HCT116 (cell line): ENCODE data around the gene ARID1A. TPM values are rescaled to one million over a fixed set of nuclear protein-coding genes. Genes with fewer than 3 reads are reported as not detected.

Experiments
- ATAC-seq: fragments of 200-7000 bp; cut with Tn5 transposase; 2 replicates; pipeline ENCODE4 v1.9.1; 2020; ENCODE audit warnings: mild to moderate bottlenecking, moderate library complexity
- Bru-seq: library from RNA; stranded (reverse); fragments of 400-500 nt; gene quantifications from one replicate; lab custom pipeline; 2021; lab: Mats Ljungman, UMichigan
- BruChase-seq, 2 experiments: library from RNA; stranded (reverse); fragments of 400-500 nt; gene quantifications; one replicate each; lab custom pipeline; 2021; lab: Mats Ljungman, UMichigan
- BruUV-seq: library from RNA; stranded (reverse); fragments of 400-500 nt; replicated peaks from 2 replicates; lab custom pipeline; 2021; lab: Mats Ljungman, UMichigan
- CTCF ChIA-PET: fragments of 300-600 bp; sonication (Branson Sonifier 250); formaldehyde crosslinking; loops from one replicate; lab custom pipeline; 2021; ENCODE audit warnings: antibody characterized with exemption; lab: Charles Lee
- POLR2A ChIA-PET: fragments of 300-600, 350-600 bp; sonication (Branson Sonifier 250); formaldehyde crosslinking; loops from one replicate; lab custom pipeline; 2021; ENCODE audit warnings: antibody characterized with exemption; lab: Charles Lee
- RAD21 ChIA-PET, 2 experiments: fragments of 300-600 bp; sonication (Branson Sonifier 250); formaldehyde crosslinking; loops; one replicate each; lab custom pipeline; 2023; ENCODE audit warnings: low total read pairs in 2 of 2; ENCODE audit not compliant: uncharacterized antibody in 2 of 2, unreplicated experiment in 2 of 2, low non-redundant PET in 1 of 2; lab: Charles Lee
- DNase-seq: peaks from one replicate; pipeline ENCODE4 v3.0.0-alpha.2; 2010; ENCODE audit warnings: low read depth, low spot score
- H2AFZ ChIP-seq: fragments of 200-600 bp; shearing (Covaris generic), sonication (generic); 2 replicates; pipeline ENCODE4 v1.6.1; 2017; ENCODE audit warnings: low read depth, mixed run types, mixed read lengths, antibody characterized with exemption, low read length; ENCODE audit not compliant: poor library complexity, severe bottlenecking
- H3K27ac ChIP-seq: 2 replicates; pipeline ENCODE4 v1.5.1; 2012; ENCODE audit warnings: low read depth, low read length
- H3K27me3 ChIP-seq: fragments of 200-600 bp; sonication (generic); 2 replicates; pipeline ENCODE4 v1.6.1; 2016; ENCODE audit warnings: mixed run types, low read length, mixed read lengths; ENCODE audit not compliant: insufficient read depth
- H3K36me3 ChIP-seq, 2 experiments: fragments of 200-500 bp in 1 of 2; fragments of 200-600 bp in 1 of 2; sonication (Bioruptor generic) in 1 of 2; sonication (generic) in 1 of 2; 2 replicates each; pipeline versions ENCODE4 v1.5.1 to v1.6.1; 2014 to 2016; ENCODE audit warnings: low read length in 2 of 2, inconsistent platforms in 1 of 2, mixed read lengths in 1 of 2, mixed run types in 1 of 2; ENCODE audit not compliant: insufficient read depth in 2 of 2, control insufficient read depth in 1 of 2
- H3K4me1 ChIP-seq, 2 experiments: fragments of 200-600 bp in 1 of 2; sonication (generic) in 1 of 2; 2 replicates each; pipeline versions ENCODE4 v1.5.1 to v1.6.1; 2012 to 2017; ENCODE audit warnings: low read length in 2 of 2, inconsistent platforms in 1 of 2, mild to moderate bottlenecking in 1 of 2, mixed read lengths in 1 of 2, mixed run types in 1 of 2, moderate library complexity in 1 of 2; ENCODE audit not compliant: insufficient read depth in 2 of 2, control insufficient read depth in 1 of 2
- H3K4me2 ChIP-seq: fragments of 200-600 bp; sonication (generic); 2 replicates; pipeline ENCODE4 v1.6.1; 2017; ENCODE audit warnings: mixed run types, low read length, mixed read lengths
- H3K4me3 ChIP-seq, 2 experiments: fragments of 200-600 bp in 1 of 2; sonication (generic) in 1 of 2; replicated peaks in 1 of 2; 2 replicates each; pipeline ENCODE4 v1.5.1; 2011 to 2016; ENCODE audit warnings: low read length in 2 of 2, control low read depth in 1 of 2, low read depth in 1 of 2, mild to moderate bottlenecking in 1 of 2, mixed read lengths in 1 of 2, mixed run types in 1 of 2
- H3K79me2 ChIP-seq: fragments of 200-600 bp; sonication (generic); 2 replicates; pipeline ENCODE4 v1.6.1; 2017; ENCODE audit warnings: mild to moderate bottlenecking, mixed run types, low read length, moderate library complexity, mixed read lengths; ENCODE audit not compliant: insufficient read depth
- H3K9ac ChIP-seq: fragments of 200-600 bp; sonication (generic); 2 replicates; pipeline ENCODE4 v1.6.1; 2016; ENCODE audit warnings: low read length, mixed read lengths
- H3K9me2 ChIP-seq: fragments of 200-600 bp; sonication (generic), shearing (Covaris generic); 2 replicates; pipeline ENCODE4 v1.6.1; 2017; ENCODE audit warnings: mixed run types, mild to moderate bottlenecking, moderate library complexity; ENCODE audit not compliant: insufficient read depth
- H3K9me3 ChIP-seq, 2 experiments: fragments of 200-500 bp in 1 of 2; fragments of 200-600 bp in 1 of 2; sonication (Bioruptor generic) in 1 of 2; sonication (generic) in 1 of 2; 2 replicates each; pipeline ENCODE4 v1.6.1; 2014 to 2017; ENCODE audit warnings: low read length in 2 of 2, mixed read lengths in 2 of 2, inconsistent platforms in 1 of 2, low read depth in 1 of 2, mild to moderate bottlenecking in 1 of 2, mixed run types in 1 of 2, moderate library complexity in 1 of 2; ENCODE audit not compliant: control insufficient read depth in 1 of 2, insufficient read depth in 1 of 2
- H4K20me1 ChIP-seq: fragments of 200-600 bp; sonication (generic), shearing (Covaris generic); 2 replicates; pipeline ENCODE4 v1.6.1; 2017; ENCODE audit warnings: mixed run types, mild to moderate bottlenecking, moderate library complexity; ENCODE audit not compliant: insufficient read depth
- CEBPB ChIP-seq: IDR thresholded peaks from 2 replicates; pipeline ENCODE4 v1.6.1; 2012; ENCODE audit warnings: low read depth
- EGR1 ChIP-seq: IDR thresholded peaks from 2 replicates; pipeline ENCODE4 v1.6.1; 2012; ENCODE audit warnings: low read depth
- EZH2 ChIP-seq: fragments of 200-600 bp; sonication (generic); IDR thresholded peaks from 2 replicates; pipeline ENCODE4 v1.6.1; 2017; ENCODE audit warnings: antibody characterized with exemption, mixed run types
- JUND ChIP-seq: IDR thresholded peaks from 2 replicates; pipeline ENCODE4 v1.6.1; 2012
- POLR2AphosphoS5 ChIP-seq: IDR thresholded peaks from 2 replicates; pipeline ENCODE4 v1.6.1; 2011; ENCODE audit warnings: mild to moderate bottlenecking, low read depth, low read length, moderate library complexity
- SP1 ChIP-seq: IDR thresholded peaks from 2 replicates; pipeline ENCODE4 v1.6.1; 2012; ENCODE audit warnings: low read depth
- TCF7L2 ChIP-seq: IDR thresholded peaks from 2 replicates; pipeline ENCODE4 v1.7.0; 2011; ENCODE audit warnings: borderline replicate concordance, inconsistent platforms; ENCODE audit not compliant: insufficient read depth, insufficient read length; ENCODE audit errors: extremely low read depth
- YY1 ChIP-seq: IDR thresholded peaks from 2 replicates; pipeline ENCODE4 v1.6.1; 2011; ENCODE audit warnings: low read length, low read depth, moderate library complexity, mild to moderate bottlenecking; ENCODE audit not compliant: insufficient replicate concordance; ENCODE audit errors: extremely low read depth
- ZFX ChIP-seq: fragments of 450-650 bp; IDR thresholded peaks from 2 replicates; pipeline ENCODE4 v1.6.1; 2017
- intact Hi-C: fragments of 100-400 bp; cut with micrococcal nuclease; formaldehyde crosslinking; loops from 2 replicates; pipeline ENCODE4 v1.10.0; 2022
- long read RNA-seq: library from polyadenylated mRNA; unstranded; transcript quantifications from one replicate; pipeline ENCODE4 v2.0.0, GENCODE V29; 2021; ENCODE audit not compliant: unreplicated experiment
- polyA plus RNA-seq: library from polyadenylated mRNA; unstranded; fragments of >200 nt; gene quantifications from 2 replicates; pipeline ENCODE4 v1.2.1, GENCODE V29; 2012; ENCODE audit warnings: missing spikeins
- total RNA-seq: library from RNA; stranded (reverse); gene quantifications from one replicate; pipeline ENCODE4 v1.2.1, GENCODE V29; 2021; ENCODE audit not compliant: unreplicated experiment
- TF ChIP-seq, protein P1 (sequence below), 3 experiments: fragments of 200-600 bp in 1 of 3; sonication (generic) in 1 of 3; IDR thresholded peaks in 2 of 3; conservative IDR thresholded peaks in 1 of 3; 2 replicates each; pipeline ENCODE4 v1.5.1; 2012 to 2017; ENCODE audit warnings: low read depth in 2 of 3, low read length in 2 of 3, antibody characterized with exemption in 1 of 3, borderline replicate concordance in 1 of 3, control low read depth in 1 of 3, mild to moderate bottlenecking in 1 of 3, mixed read lengths in 1 of 3, mixed run types in 1 of 3, moderate library complexity in 1 of 3; ENCODE audit not compliant: insufficient read depth in 1 of 3
- TF ChIP-seq, protein P2 (sequence below): IDR thresholded peaks from 2 replicates; pipeline ENCODE4 v1.6.1; 2011; ENCODE audit warnings: mild to moderate bottlenecking, low read length, moderate library complexity; ENCODE audit not compliant: insufficient replicate concordance; ENCODE audit errors: extremely low read depth

Gene ARID1A
- total RNA-seq (62.8 TPM), Bru-seq, nascent RNA (percentile 94 among the genes with signal in this experiment), BruChase-seq, experiment 1, labeled RNA remaining after a 6-hour chase (percentile 85 among the genes with signal in this experiment), BruChase-seq, experiment 2, labeled RNA remaining after a 2-hour chase (percentile 92 among the genes with signal in this experiment)
- 55.1 and 56.3 TPM in 2 replicates for polyA plus RNA-seq
- long read RNA-seq, transcript ARID1A-217 (1 exons, 3,046 nt): major isoform, 28 of 77 reads
- long read RNA-seq, partial matches to known transcripts: 47 of 77 reads
- long read RNA-seq, other reads (novel, unspliced or antisense): 2 of 77 reads

DNA sequence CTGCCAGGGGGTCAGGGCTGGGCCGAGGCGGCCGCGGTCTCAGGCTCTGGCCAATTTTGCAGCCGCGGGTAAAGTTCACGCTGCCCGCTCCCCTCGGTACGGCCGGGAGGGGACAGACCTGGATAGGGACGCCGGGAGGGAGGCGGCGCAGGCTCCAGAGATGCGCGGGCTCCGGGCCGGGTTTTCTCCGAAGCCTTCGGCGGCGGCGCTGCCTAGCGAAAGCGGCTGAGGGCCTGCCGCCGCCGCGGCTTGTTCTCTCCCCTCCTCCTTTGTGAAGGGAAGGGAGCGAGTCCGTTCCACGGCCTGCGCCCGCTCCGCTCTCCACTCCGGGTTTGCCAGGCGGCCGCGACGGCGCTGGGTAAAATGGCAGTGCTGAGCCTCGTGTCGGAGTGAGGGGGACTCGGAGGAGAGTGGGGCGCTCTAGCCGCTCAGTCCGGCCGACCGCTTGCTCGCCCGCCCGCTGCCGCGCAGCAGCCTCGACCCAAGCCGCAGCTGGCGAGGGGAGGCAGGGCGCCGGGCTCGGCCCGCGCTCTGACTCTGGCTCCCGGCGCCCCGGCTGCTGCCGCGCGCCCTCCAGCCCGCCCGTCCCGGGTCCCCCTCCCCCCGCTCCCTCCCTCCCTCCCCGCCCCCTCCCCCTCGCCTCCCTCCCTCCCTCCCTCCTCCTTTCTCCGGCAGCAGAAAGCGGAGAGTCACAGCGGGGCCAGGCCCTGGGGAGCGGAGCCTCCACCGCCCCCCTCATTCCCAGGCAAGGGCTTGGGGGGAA, at the start of gene ARID1A:
ARID1A (plus strand) TSS at position 660 of the 763 bp plus-strand sequence. CDS start 389 bp downstream, outside the sequence.
- ATAC-seq (peak; percentile 51), DNase-seq (peak; percentile 92)
- Histone ChIP-seq H3K4me1 (peaks cover 27 to 76% of the 10 kb centered on the region in 2 experiments), H4K20me1 (peaks cover 12% of the 10 kb centered on the region; the same call in 1 of the 2 replicates), H3K36me3 (no peaks in the 10 kb centered on the region), H3K9me3 (no peaks in the 10 kb centered on the region), H3K9me2 (no peaks in the 10 kb centered on the region), H3K79me2 (peaks cover 52% of the 10 kb centered on the region), H3K4me2 (peak within 1 kb of the TSS; percentile 94), H3K9ac (peak within 1 kb of the TSS; percentile 79), H3K4me3 (peak within 1 kb of the TSS; percentile 60 to 64), H3K27me3 (no peaks in the 10 kb centered on the region), H3K27ac (peak within 1 kb of the TSS; percentile 94), H2AFZ (no peak within 1 kb of the TSS)
- CTCF ChIA-PET: no interaction called here
- RAD21 ChIA-PET: no interaction called here
- BruUV-seq: no TSS peak
- POLR2A ChIA-PET: no interaction called here
- TF ChIP-seq TCF7L2 (peak; percentile 84), EGR1 (no peak), YY1 (peak; percentile 90), JUND (no peak), POLR2AphosphoS5 (peak; percentile 83), CEBPB (no peak), SP1 (no peak), ZFX (peak; percentile 62), EZH2 (no peak)
- TF ChIP-seq, protein P1, sequence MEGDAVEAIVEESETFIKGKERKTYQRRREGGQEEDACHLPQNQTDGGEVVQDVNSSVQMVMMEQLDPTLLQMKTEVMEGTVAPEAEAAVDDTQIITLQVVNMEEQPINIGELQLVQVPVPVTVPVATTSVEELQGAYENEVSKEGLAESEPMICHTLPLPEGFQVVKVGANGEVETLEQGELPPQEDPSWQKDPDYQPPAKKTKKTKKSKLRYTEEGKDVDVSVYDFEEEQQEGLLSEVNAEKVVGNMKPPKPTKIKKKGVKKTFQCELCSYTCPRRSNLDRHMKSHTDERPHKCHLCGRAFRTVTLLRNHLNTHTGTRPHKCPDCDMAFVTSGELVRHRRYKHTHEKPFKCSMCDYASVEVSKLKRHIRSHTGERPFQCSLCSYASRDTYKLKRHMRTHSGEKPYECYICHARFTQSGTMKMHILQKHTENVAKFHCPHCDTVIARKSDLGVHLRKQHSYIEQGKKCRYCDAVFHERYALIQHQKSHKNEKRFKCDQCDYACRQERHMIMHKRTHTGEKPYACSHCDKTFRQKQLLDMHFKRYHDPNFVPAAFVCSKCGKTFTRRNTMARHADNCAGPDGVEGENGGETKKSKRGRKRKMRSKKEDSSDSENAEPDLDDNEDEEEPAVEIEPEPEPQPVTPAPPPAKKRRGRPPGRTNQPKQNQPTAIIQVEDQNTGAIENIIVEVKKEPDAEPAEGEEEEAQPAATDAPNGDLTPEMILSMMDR (IDR thresholded peaks at IDR 0.05 in 2 of 3, conservative IDR thresholded peaks at IDR 0.05 in 1 of 3; ENCODE audit: borderline replicate concordance in 1 of 3, insufficient read depth in 1 of 3, low read depth in 2 of 3, low read length in 2 of 3): no peak
- TF ChIP-seq, protein P2, sequence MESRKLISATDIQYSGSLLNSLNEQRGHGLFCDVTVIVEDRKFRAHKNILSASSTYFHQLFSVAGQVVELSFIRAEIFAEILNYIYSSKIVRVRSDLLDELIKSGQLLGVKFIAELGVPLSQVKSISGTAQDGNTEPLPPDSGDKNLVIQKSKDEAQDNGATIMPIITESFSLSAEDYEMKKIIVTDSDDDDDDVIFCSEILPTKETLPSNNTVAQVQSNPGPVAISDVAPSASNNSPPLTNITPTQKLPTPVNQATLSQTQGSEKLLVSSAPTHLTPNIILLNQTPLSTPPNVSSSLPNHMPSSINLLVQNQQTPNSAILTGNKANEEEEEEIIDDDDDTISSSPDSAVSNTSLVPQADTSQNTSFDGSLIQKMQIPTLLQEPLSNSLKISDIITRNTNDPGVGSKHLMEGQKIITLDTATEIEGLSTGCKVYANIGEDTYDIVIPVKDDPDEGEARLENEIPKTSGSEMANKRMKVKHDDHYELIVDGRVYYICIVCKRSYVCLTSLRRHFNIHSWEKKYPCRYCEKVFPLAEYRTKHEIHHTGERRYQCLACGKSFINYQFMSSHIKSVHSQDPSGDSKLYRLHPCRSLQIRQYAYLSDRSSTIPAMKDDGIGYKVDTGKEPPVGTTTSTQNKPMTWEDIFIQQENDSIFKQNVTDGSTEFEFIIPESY: peak; percentile 62
- intact Hi-C loops: loop anchor here (1.0 to 10.0 kb wide), 2 partner anchors 94 to 169 kb away; partner anchors contain the start of gene SFN
